ENCODE results near the gene MYH14.

MYH14 gene

DNA sequence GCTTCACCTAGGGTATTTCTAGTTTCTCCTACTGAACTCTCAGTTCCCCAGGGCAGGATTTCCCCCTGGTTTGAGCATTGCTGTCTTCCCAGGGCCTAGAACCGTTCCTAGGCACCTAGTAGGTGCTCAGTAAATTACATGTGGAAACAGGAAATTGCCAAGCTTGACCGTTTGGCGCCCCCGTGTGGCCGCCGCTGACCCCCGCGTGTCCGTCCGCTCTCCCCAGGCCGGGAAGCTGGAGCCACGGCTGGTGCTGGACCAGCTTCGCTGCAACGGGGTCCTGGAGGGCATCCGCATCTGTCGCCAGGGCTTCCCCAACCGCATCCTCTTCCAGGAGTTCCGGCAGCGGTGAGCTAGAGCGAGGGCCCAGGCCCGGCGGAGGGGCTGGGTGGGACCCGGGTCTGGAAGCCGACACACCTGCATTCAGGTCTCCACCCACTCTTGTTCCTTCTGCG lies 55.5 kb downstream of the MYH14 start:
- no peak for DNase-seq (ENCODE audit: low read depth)

DNA sequence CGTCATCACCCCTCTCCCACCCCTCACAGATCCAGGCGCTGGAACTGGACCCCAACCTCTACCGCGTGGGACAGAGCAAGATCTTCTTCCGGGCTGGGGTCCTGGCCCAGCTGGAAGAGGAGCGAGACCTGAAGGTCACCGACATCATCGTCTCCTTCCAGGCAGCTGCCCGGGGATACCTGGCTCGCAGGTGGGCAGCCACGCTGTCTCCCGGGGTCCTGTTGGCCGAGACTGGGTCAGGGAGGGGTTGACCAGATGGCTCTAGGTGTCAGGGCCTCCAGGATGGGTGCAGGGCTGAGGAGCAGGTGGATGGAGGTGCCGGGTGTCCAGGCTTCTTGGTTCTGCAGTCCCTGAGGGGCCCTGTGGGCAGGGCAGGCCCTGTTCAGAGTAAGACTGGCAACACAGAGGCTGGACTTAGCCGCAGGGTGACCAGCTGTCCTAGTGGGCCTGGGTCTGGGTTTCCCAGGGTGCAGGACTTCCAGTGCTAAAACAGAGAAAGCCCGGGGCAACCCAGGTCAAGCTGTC lies 58.1 kb downstream of the MYH14 start:
- DNase-seq (ENCODE audit: low read depth) = no peak

DNA sequence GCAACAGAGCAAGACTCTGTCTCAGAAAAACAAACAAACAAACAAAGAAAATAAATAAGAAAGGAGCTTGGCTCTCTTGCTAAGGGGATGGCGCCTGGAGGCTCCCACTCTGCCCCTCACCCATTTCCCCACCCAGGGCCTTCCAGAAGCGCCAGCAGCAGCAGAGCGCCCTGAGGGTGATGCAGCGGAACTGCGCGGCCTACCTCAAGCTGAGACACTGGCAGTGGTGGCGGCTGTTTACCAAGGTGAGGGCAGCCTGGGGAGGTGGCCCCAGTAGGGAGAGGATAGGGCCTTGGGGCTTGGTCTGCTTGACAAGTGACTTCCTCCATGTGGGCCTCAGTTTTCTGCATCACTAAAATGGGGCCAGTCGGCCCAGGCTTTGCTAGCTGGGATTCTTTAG lies 59.8 kb downstream of the MYH14 start:
- DNase-seq (ENCODE audit: low read depth) = no peak

DNA sequence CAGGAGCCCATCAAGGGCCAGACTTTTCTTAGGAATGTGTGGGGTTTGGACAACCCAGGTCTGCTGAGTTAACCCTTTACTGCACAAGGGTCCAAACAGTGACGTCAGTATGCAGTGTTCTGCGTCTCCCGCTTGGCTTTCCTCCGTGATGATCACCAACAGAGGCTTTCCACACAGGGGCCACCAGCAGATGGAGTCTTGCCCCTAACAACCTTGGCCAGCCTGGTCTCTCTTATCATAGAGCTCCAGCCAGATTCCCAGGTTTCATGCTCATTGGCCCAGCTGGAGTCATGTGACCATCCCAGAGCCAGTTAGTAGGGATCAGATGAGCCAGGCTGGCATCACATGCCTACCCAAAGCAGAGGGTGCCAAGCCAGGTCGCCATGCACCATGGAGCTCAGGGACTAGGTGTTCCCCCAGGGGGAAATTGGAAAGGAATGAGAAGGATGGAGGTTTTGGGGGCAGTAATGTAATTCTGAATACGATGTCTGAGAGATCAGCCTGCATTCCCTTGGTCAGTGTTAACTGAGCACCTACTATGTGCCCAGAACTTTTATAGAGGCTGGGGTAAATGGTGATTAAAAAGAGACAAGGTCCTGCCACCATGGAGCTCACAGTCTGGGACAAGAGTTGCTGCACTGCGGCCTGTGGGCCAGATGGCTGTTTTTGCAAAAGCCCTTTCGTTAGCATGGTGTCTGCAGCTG lies 61.2 kb downstream of the MYH14 start:
- DNase-seq (ENCODE audit: low read depth) = no peak

DNA sequence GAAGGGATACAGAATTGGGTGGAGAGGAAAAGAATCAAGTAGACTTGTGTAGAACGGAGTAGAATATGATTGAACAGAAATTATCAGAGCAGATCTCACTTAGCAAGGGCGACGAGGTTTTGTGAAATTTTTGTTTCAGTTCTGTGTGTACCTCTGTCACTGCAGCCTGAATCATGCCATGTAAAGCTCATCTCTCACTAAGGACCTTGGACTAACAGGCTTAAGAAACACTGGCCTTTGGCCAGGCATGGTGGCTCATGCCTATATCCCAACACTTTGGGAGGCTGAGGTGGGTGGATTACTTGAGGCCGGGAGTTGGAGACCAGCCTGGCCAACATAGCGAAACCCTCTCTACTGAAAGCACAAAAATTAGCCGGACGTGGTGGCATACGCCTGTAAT lies 62.6 kb downstream of the MYH14 start:
- DNase-seq (ENCODE audit: low read depth) = no peak

DNA sequence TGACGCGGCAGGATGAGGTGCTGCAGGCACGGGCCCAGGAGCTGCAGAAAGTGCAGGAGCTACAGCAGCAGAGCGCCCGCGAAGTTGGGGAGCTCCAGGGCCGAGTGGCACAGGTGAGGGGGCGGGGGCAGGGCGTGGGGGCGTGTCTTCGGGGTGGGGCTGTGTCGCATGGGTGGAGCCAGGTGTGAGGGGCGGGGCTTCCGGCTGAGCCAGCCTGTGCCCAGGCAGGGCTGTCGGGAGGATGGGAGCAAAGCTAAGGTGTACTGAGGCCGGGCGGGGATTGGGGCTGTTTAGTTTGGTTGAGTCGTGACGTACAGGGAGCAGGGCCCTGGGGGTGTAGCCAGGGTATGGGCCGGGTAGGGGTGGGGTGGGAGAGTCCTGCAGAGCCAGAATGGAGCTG lies 63.5 kb downstream of the MYH14 start:
- DNase-seq (ENCODE audit: low read depth) = no peak

DNA sequence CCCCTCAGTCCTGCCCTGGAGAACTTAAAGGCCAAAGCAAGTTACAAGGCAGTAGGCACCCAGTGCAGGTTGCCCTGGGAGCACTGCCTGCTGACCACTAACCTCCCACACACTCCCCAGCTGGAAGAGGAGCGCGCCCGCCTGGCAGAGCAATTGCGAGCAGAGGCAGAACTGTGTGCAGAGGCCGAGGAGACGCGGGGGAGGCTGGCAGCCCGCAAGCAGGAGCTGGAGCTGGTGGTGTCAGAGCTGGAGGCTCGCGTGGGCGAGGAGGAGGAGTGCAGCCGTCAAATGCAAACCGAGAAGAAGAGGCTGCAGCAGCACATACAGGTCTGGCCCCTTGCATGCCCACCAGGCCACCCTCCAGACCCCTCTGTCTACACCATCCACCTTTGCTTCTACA lies 64.6 kb downstream of the MYH14 start:
- no peak for DNase-seq (ENCODE audit: low read depth)

DNA sequence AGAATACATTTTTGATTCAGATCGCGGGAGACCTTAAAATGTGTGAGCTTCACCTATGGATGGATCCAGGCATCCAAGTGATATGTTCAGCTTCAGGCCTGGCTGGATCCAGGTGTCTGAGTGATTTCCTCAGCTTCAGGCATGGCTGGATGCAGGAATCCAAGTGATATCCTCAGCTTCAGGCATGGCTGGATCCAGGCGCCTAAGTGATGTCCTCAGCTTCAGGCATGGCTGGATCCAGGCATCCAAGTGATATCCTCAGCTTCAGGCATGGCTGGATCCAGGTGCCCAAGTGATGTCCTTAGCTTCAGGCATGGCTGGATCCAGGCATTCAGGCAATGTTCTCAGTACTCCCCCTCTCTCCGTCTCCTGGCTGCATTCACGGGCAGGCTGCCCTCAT lies 65.1 kb downstream of the MYH14 start:
- no peak for DNase-seq (ENCODE audit: low read depth)

DNA sequence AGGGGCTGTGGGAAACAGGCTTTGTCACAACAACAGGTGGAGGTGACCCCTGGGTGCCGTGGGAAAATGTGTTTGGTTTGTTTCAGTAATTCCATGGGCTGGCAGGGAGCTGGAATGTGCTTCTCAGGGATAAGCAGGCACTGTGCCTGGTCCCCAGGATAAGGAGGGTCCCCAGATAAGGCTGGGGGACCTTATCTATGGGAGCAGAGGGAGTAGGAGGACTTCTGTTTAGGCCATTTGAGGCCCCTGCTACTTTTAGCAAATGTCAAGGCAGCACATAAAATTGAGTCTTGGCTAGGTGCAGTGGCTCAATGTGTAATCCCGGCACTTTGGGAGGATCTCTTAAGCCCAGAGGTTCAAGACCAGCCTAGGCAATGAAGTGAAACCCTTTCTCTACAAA lies 66.2 kb downstream of the MYH14 start:
- DNase-seq (ENCODE audit: low read depth) = no peak

DNA sequence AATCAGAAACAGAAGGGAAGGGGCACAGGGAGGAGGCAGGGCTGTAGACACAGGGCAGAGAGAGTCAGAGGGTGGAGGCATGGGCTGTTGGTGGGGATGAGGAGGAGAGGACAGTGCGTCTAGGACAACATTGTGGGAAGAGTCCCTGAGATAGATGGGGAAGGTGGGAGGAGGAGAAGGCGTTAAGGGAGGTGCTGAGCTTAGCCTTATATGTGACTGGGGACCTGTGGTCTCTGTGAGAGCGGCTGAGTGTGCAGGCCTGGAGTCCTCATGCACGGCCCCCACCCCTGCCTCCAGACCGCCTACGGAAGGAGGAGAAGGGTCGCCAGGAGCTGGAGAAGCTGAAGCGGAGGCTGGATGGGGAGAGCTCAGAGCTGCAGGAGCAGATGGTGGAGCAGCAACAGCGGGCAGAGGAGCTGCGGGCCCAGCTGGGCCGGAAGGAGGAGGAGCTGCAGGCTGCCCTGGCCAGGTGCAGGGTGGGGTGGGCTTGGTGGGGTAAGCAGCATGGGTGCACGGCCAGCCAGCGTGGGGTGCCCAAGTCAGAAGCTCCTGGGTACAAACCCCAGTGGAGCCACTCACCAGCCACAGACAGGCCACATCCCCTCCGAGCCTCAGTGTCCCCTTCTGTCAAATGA lies 69.0 kb downstream of the MYH14 start:
- DNase-seq (ENCODE audit: low read depth) = no peak

DNA sequence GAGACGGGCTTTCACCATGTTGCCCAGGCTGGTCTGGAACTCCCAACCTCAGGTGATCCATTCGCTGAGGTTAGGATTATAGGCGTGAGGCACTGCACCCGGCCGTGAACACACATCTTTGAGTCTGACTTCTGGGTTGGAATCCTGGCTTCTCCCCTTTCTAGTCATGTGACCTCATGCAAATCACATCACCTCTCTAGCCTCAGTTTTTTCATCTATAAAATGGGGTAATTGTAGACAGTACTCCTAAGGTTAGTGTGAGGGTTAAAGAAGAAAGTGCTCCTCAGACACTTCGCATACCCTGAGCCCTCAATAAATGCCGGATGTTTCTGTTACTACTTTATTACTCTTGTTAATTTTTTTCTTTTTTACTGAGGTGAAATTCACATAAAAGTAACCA lies 70.4 kb downstream of the MYH14 start:
- DNase-seq (ENCODE audit: low read depth) = no peak

DNA sequence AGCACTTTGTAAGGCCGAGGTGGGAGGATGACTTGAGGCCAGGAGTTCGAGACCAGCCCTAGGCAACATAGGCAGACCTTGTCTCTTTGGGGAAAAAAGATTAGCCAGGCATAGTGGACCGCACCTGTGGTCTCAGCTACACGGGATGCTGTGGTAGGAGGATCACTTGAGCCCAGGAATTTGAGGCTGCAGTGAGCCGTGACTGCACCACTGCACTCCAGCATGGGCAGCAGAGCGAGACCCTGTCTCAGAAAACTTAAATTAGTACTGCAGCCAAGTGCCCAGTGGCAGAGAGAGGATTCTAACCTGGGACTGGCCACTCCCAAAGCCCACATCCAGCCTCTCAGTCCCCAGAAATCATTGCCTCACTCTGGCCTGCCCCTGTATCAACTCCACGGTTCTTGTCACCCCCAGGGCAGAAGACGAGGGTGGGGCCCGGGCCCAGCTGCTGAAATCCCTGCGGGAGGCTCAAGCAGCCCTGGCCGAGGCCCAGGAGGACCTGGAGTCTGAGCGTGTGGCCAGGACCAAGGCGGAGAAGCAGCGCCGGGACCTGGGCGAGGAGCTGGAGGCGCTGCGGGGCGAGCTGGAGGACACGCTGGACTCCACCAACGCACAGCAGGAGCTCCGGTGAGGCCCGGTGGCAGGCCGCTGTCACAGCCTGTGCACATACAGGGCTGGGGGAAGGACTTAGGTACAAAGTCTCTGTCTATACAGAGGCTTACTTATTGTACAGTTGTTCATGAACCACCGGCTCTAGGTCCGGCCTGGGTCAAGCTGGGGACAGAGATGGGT lies 72.4 kb downstream of the MYH14 start:
- no peak for DNase-seq (ENCODE audit: low read depth)

DNA sequence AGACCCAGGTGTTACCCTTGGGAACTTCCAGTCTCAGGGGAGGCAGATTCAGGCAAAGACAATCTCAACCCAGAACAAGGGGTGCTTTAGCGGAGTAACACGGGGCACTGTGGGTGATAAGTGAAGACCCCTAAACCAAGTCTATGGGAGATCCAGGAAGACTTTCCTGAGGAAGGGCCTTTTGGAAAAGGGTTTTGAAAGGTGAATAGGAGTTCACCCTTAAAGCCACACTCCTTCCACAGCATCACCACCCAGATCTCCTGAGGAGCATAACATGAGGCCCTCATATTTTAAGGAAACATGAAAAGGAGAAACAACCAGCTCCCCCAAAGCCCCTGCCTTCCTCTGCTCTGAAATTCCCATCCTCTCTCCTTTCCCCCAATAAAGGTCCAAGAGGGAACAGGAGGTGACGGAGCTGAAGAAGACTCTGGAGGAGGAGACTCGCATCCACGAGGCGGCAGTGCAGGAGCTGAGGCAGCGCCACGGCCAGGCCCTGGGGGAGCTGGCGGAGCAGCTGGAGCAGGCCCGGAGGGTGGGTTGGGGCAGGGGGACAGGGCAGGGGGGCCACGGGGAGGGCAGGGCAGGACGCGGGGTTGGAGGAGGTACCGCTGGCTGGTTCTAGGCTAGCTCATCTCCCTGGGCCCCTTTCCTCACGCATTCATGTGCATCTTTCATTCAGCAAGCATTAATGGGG lies 73.1 kb downstream of the MYH14 start:
- no peak for DNase-seq (ENCODE audit: low read depth)

DNA sequence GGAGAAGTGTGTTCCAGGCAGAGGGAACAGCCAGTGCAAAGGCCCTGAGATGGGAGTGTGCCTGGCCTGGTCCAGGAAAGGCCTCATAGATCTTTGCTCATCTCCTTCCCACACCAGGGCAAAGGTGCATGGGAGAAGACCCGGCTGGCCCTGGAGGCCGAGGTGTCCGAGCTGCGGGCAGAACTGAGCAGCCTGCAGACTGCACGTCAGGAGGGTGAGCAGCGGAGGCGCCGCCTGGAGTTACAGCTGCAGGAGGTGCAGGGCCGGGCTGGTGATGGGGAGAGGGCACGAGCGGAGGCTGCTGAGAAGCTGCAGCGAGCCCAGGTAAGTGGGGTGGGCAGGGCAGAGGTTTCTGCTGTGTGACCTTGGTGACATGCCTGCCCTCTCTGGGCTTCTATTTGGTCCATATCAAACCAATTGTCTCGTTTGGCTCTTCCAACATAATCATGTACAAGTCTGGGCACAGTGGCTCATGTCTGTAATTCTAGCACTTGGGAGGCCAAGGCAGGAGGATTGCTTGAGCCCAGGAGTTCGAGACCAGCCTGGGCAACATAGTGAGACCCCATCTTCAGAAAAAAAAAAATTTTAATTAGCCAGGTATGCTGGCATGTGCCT lies 74.7 kb downstream of the MYH14 start:
- no peak for DNase-seq (ENCODE audit: low read depth)

DNA sequence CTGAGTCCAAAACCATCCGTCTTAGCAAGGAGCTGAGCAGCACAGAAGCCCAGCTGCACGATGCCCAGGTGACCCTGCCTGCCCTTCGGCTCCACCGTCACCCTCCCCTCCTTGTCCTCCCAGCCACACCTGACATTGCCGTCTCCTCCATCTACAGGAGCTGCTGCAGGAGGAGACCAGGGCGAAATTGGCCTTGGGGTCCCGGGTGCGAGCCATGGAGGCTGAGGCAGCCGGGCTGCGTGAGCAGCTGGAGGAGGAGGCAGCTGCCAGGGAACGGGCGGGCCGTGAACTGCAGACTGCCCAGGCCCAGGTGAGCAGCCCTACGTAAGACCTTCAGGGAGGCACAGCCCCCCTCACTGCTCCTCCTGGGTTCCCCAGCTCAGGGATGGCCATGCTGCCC lies 76.7 kb downstream of the MYH14 start:
- no peak for DNase-seq (ENCODE audit: low read depth)

DNA sequence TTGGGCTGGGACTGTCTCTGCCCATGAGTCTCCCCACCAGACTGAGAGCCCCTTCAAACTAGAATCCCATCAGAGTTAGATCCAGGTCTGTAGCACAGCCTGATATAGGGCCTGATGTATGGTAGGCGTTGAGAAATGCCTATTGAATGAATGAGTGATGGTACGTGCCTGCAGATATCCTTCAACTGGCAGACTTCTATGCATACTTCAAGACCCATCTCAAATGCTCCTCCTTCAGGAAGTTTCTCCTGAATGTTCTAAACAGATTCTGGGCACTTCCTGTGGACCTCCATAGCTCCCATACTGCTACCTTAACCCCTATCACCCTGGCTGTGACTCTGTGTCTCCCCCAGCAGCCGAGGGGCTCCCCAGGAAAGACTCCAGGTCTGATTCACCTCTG lies 77.6 kb downstream of the MYH14 start:
- DNase-seq (ENCODE audit: low read depth) = no peak

DNA sequence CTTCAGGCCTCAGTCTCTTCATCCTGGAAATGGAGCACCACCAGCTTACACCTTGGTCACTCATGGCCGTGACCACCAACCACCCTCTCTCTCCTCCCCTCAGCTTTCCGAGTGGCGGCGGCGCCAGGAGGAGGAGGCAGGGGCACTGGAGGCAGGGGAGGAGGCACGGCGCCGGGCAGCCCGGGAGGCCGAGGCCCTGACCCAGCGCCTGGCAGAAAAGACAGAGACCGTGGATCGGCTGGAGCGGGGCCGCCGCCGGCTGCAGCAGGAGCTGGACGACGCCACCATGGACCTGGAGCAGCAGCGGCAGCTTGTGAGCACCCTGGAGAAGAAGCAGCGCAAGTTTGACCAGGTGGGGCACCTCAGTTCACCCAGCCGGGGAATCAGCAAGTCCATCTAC lies 78.1 kb downstream of the MYH14 start:
- no peak for DNase-seq (ENCODE audit: low read depth)

DNA sequence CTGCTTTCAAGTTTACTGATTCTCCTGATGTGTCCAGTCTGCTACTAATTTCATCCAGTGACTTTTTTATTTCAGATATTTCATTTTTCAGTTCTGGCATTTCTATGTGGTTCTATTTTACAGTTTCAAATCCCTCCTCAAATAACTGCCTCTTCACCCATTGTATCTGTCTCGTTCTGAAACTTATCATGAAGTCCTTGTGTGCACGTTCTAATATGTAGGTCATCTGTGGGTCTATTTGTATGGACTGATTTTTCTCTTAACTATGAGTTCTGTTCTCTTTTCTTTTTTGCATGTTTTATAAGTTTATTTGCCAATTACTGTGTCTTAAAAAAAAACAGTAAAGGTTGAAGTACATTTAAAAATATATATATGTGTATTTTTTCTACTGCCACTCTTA lies 82.4 kb downstream of the MYH14 start:
- DNase-seq (ENCODE audit: low read depth) = no peak

DNA sequence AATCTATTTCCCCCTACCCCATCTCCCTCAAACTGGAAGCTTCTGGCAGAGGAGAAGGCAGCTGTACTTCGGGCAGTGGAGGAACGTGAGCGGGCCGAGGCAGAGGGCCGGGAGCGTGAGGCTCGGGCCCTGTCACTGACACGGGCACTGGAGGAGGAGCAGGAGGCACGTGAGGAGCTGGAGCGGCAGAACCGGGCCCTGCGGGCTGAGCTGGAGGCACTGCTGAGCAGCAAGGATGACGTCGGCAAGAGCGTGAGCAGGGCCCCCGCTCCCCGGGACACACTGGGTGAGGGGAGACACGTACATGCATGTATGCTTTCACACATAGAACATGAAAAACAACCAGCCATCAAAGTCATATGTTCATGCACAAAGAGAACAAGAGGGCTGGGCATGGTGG lies 83.0 kb downstream of the MYH14 start:
- no peak for DNase-seq (ENCODE audit: low read depth)

DNA sequence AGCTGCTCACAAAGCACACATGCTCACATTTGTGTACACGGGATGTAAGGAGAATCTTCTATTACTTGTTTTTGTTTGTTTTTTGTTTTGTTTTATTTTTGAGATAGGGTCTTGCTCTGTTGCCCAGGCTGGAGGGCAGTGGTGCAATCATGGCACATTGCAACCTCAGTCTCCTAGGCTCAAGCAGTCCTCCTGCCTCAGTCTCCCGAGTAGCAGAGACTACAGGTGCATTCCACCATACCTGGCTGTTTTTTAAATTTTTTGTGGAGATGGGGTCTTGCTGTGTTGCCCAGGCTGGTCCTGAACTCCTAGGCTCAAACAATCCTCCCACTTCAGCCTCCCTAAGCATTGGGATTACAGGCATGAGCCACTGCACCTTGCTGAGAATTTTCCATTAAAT lies 83.9 kb downstream of the MYH14 start:
- DNase-seq (ENCODE audit: low read depth) = no peak

DNA sequence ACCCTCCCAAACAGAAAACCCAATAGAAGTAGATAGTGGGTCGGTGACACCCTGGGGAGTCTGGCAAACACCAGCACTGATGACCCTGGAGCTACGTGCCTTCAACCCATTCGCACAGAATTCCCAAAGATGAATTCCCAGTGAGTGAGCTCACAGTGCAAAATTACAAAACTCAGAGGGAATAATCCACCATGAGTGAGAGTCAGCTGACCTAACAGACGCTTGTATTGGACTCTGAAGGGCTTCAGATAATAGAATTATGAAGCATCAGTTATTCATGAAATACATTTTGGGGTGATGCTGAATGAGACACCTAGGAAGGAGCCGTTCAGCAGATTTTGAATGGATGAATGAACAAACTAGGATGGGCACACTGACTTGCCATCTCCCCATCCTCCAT lies 85.5 kb downstream of the MYH14 start:
- DNase-seq (ENCODE audit: low read depth) = no peak

DNA sequence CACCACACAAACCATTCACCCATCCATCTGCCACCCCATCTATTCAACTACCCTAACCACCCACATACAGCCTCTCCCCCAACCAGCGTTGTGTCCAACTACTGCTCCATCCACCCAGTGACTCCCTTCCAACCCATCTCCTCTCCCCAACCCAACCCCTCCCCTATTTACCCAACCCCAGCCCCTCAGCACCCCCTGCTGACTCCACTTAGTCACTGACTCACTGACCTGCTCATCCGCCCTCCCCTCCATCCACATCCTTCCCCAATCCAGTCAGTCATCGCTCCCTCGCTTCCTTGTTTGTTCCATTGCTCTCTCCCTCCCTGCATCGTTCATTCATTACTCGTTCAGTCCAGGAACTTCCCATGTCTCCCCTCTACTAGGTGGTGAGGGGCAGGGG lies 86.6 kb downstream of the MYH14 start:
- no peak for DNase-seq (ENCODE audit: low read depth)
